HL-60 (cell line): Measurements from ENCODE around the gene WWOX.

Experiments used
- DNase-seq, 2 experiments: peaks; one replicate each; pipeline ENCODE4 v3.0.0-alpha.2; 2010 to 2020; ENCODE audit warnings: low read depth in 1 of 2, low spot score in 1 of 2
- H3K27ac ChIP-seq: fragments of 250-450 bp; sonication (Bioruptor Pico); replicated peaks from 2 replicates; pipeline ENCODE4 v1.5.1; 2020; ENCODE audit warnings: mild to moderate bottlenecking, moderate library complexity
- H3K27me3 ChIP-seq: fragments of 250-450 bp; sonication (Bioruptor Pico); 2 replicates; pipeline ENCODE4 v1.5.1; 2021; ENCODE audit warnings: mild to moderate bottlenecking, moderate library complexity; ENCODE audit not compliant: insufficient read depth, poor library complexity, severe bottlenecking
- H3K4me3 ChIP-seq: replicated peaks from 2 replicates; pipeline ENCODE4 v1.5.1; 2011; ENCODE audit warnings: mild to moderate bottlenecking, control low read depth, low read length; ENCODE audit not compliant: insufficient read depth
- GABPA ChIP-seq: IDR thresholded peaks from 2 replicates; pipeline ENCODE4 v1.6.1; 2012; ENCODE audit warnings: low read depth
- POLR2AphosphoS5 ChIP-seq: IDR thresholded peaks from 2 replicates; pipeline ENCODE4 v1.6.1; 2012; ENCODE audit warnings: low read depth
- REST ChIP-seq: IDR thresholded peaks from 2 replicates; pipeline ENCODE4 v1.6.1; 2012; ENCODE audit warnings: low read depth; ENCODE audit not compliant: insufficient replicate concordance
- SPI1 ChIP-seq: IDR thresholded peaks from 2 replicates; pipeline ENCODE4 v1.6.1; 2012; ENCODE audit warnings: low read depth, mild to moderate bottlenecking, borderline replicate concordance
- TF ChIP-seq, protein P1 (sequence below): IDR thresholded peaks from one replicate; pipeline ENCODE4 v1.5.1; 2011; ENCODE audit warnings: low read length, control low read depth, inconsistent platforms; ENCODE audit not compliant: insufficient read depth

Gene WWOX

DNA sequence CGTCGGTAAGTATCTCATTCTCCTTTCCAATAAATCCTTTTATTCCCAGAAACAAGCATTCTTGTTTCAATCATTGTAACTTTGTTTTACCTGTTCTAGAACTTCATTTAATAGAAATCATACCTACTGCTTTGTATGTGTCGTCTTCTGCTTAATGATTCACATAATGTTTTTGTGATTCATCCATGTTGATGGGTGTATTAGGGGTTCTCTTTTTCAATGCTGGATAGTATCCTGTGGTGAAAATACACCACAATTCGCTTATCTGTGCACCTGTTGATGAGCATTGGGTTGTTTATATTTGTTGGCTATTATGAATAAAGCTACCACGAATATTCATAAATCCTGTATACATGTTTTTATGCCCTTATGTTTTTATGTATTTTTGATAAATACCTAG, 797.8 kb downstream of the WWOX start:
- Histone ChIP-seq H3K4me3 (no peak overlapping the region), H3K27me3 (no peaks in the 10 kb centered on the region), H3K27ac (no peak overlapping the region)
- no peak for TF ChIP-seq POLR2AphosphoS5
- TF ChIP-seq, protein P1, sequence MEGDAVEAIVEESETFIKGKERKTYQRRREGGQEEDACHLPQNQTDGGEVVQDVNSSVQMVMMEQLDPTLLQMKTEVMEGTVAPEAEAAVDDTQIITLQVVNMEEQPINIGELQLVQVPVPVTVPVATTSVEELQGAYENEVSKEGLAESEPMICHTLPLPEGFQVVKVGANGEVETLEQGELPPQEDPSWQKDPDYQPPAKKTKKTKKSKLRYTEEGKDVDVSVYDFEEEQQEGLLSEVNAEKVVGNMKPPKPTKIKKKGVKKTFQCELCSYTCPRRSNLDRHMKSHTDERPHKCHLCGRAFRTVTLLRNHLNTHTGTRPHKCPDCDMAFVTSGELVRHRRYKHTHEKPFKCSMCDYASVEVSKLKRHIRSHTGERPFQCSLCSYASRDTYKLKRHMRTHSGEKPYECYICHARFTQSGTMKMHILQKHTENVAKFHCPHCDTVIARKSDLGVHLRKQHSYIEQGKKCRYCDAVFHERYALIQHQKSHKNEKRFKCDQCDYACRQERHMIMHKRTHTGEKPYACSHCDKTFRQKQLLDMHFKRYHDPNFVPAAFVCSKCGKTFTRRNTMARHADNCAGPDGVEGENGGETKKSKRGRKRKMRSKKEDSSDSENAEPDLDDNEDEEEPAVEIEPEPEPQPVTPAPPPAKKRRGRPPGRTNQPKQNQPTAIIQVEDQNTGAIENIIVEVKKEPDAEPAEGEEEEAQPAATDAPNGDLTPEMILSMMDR: no peak
- no peak for TF ChIP-seq REST
- no peak for TF ChIP-seq GABPA
- no peak for TF ChIP-seq SPI1
- DNase-seq: no peak

GRCh38 chr16:78900044-78900811, 800.8 kb downstream of the WWOX start:
- no peaks in the 10 kb centered on the region for H3K27me3 ChIP-seq
- no peak for DNase-seq

DNA sequence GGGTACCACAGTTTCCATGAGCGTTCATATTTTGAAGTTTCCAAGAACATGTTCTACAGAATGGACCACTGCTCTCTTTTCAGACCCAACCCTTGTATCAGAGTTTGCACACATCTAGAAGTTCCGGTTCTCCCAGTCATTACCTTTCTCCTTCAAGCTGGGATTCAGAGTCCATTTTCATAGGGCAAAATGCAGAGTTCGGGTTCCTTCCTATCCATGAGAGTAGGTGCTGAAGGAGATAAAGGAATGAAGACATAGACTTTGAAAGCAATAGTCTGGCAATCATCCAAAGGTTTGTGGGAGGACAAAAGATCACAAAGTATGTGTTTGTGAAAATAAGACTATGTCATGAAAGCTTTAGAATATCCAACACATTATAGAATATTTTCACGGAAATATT, 801.5 kb downstream of the WWOX start:
- no peak overlapping the region for H3K27ac ChIP-seq
- TF ChIP-seq, protein P1: no peak
- TF ChIP-seq POLR2AphosphoS5: no peak
- no peak for TF ChIP-seq GABPA
- TF ChIP-seq SPI1: no peak
- TF ChIP-seq REST: no peak
- DNase-seq: no peak

More at GRCh38 chr16:78900044-78900811, 800.8 kb downstream of the WWOX start:
- H3K4me3 ChIP-seq: no peak overlapping the region
- TF ChIP-seq REST (no peak), GABPA (no peak), POLR2AphosphoS5 (no peak), SPI1 (no peak)
- TF ChIP-seq, protein P1: no peak
- no peak overlapping the region for H3K27ac ChIP-seq

More for the DNA sequence above, 801.5 kb downstream of the WWOX start:
- H3K4me3 ChIP-seq: no peak overlapping the region
- H3K27me3 ChIP-seq: no peaks in the 10 kb centered on the region
